Ishikawa (cell line): ENCODE results near the gene ANAPC13.

Source experiments
- CEBPB ChIP-seq: IDR thresholded peaks from 2 replicates; pipeline ENCODE4 v1.6.1; 2012
- CREB1 ChIP-seq: IDR thresholded peaks from 2 replicates; pipeline ENCODE4 v1.6.1; 2012; ENCODE audit warnings: low read depth
- EGR1 ChIP-seq: IDR thresholded peaks from 2 replicates; pipeline ENCODE4 v1.6.1; 2012
- EP300 ChIP-seq: IDR thresholded peaks from 2 replicates; pipeline ENCODE4 v1.6.1; 2012; ENCODE audit warnings: borderline replicate concordance
- FOXM1 ChIP-seq: IDR thresholded peaks from 2 replicates; pipeline ENCODE4 v1.6.1; 2012; ENCODE audit warnings: low read depth, borderline replicate concordance
- MAX ChIP-seq: IDR thresholded peaks from 2 replicates; pipeline ENCODE4 v1.6.1; 2012
- NFIC ChIP-seq: IDR thresholded peaks from 2 replicates; pipeline ENCODE4 v1.6.1; 2012
- RAD21 ChIP-seq: IDR thresholded peaks from 2 replicates; pipeline ENCODE4 v1.6.1; 2012; ENCODE audit warnings: low read depth
- TAF1 ChIP-seq: IDR thresholded peaks from 2 replicates; pipeline ENCODE4 v1.6.1; 2012; ENCODE audit warnings: low read depth, mild to moderate bottlenecking
- TCF12 ChIP-seq: IDR thresholded peaks from 2 replicates; pipeline ENCODE4 v1.6.1; 2012; ENCODE audit warnings: low read depth
- TEAD4 ChIP-seq: IDR thresholded peaks from 2 replicates; pipeline ENCODE4 v1.6.1; 2012
- YY1 ChIP-seq: IDR thresholded peaks from 2 replicates; pipeline ENCODE4 v1.6.1; 2012; ENCODE audit warnings: low read depth
- ZBTB7A ChIP-seq: IDR thresholded peaks from 2 replicates; pipeline ENCODE4 v1.6.1; 2012; ENCODE audit warnings: low read depth
- TF ChIP-seq, protein P1 (sequence below): IDR thresholded peaks from 2 replicates; pipeline ENCODE4 v1.6.1; 2012
- TF ChIP-seq, protein P2 (sequence below): IDR thresholded peaks from 2 replicates; pipeline ENCODE4 v1.6.1; 2012; ENCODE audit warnings: low read depth, mild to moderate bottlenecking

The ANAPC13 gene

DNA sequence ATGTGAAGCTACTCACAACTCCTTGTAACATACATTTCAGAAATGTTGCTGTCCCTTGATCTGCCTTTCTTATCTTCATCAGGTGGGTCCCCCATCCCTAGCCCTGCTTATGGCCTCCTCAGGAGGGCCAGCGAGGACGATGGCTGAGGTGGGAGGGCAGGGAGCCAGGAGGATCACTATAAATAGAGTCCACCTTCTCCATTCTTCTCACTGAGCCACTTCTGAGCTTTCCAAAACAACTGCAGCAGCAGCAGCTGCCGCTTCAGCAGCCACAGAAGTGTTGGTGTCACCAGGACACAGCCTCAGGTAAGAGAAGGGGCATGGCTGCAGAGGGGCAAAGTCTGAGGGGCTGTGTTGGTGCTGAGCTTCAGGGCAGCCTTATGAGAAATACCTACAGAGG lies 53.5 kb downstream of the ANAPC13 start:
- no peak for TF ChIP-seq EP300
- no peak for TF ChIP-seq NFIC
- TF ChIP-seq YY1: no peak

DNA sequence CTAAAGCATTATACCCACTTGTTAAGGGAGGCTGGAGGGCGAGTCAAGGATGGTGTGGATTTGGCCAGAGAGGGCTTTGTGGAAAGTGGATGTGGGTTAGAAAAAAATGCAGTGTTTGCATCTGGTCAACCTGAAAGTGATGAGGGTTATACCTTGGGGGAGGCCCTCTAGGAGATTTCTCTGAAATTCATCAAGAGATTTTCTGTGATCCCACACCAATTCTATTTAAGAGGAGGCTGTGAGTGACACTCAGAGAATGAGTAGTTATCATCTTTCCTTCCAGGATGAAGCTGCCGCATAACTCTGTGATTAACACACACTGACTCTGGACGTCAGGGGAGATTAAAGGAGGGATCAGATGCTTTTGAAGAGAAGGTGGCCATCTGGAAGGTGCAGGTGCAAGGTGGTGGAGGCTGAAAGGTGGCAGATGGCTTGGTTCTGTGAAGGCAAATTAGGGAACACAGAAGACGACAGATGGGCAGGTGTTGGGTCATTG lies 54.8 kb downstream of the ANAPC13 start:
- TF ChIP-seq, protein P1, sequence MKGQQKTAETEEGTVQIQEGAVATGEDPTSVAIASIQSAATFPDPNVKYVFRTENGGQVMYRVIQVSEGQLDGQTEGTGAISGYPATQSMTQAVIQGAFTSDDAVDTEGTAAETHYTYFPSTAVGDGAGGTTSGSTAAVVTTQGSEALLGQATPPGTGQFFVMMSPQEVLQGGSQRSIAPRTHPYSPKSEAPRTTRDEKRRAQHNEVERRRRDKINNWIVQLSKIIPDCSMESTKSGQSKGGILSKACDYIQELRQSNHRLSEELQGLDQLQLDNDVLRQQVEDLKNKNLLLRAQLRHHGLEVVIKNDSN: no peak
- TF ChIP-seq TEAD4 (no peak), CREB1 (no peak), ZBTB7A (no peak), FOXM1 (no peak), TAF1 (no peak), TCF12 (no peak), MAX (no peak), YY1 (no peak), EGR1 (no peak), RAD21 (no peak), NFIC (no peak), EP300 (no peak), CEBPB (no peak)
- TF ChIP-seq, protein P2, sequence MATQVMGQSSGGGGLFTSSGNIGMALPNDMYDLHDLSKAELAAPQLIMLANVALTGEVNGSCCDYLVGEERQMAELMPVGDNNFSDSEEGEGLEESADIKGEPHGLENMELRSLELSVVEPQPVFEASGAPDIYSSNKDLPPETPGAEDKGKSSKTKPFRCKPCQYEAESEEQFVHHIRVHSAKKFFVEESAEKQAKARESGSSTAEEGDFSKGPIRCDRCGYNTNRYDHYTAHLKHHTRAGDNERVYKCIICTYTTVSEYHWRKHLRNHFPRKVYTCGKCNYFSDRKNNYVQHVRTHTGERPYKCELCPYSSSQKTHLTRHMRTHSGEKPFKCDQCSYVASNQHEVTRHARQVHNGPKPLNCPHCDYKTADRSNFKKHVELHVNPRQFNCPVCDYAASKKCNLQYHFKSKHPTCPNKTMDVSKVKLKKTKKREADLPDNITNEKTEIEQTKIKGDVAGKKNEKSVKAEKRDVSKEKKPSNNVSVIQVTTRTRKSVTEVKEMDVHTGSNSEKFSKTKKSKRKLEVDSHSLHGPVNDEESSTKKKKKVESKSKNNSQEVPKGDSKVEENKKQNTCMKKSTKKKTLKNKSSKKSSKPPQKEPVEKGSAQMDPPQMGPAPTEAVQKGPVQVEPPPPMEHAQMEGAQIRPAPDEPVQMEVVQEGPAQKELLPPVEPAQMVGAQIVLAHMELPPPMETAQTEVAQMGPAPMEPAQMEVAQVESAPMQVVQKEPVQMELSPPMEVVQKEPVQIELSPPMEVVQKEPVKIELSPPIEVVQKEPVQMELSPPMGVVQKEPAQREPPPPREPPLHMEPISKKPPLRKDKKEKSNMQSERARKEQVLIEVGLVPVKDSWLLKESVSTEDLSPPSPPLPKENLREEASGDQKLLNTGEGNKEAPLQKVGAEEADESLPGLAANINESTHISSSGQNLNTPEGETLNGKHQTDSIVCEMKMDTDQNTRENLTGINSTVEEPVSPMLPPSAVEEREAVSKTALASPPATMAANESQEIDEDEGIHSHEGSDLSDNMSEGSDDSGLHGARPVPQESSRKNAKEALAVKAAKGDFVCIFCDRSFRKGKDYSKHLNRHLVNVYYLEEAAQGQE: no peak

DNA sequence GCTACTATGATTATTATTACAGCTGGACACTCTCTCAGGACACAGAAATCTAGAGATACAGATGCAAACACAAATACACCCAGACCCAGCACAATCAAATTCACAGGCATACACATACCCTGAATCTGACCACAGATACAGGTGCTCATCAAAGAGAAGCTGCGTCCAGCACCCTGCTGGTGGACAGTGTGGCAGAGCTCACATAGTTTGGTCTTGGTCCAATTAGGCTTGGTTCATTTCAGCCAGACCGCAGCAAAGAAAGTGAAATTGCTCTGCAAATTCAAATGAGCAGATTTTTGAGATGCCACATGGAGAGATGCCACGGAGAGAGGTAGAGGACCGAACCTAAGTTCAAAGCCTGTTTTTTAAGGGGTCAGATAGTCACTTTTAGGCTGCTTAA lies 55.6 kb downstream of the ANAPC13 start:
- TF ChIP-seq EP300 (no peak), YY1 (no peak), TAF1 (no peak), FOXM1 (no peak), EGR1 (no peak), TEAD4 (no peak), NFIC (no peak), MAX (no peak), RAD21 (no peak), CREB1 (no peak), TCF12 (no peak), ZBTB7A (no peak), CEBPB (no peak)
- TF ChIP-seq, protein P1: no peak
- TF ChIP-seq, protein P2: no peak

- TF ChIP-seq CREB1 (no peak), RAD21 (no peak), MAX (no peak), TCF12 (no peak), YY1 (no peak), TAF1 (no peak), CEBPB (no peak), EP300 (no peak), NFIC (no peak), EGR1 (no peak), ZBTB7A (no peak), TEAD4 (no peak), FOXM1 (no peak)
- TF ChIP-seq, protein P2: no peak
- TF ChIP-seq, protein P1: no peak
Measured at GRCh38 chr3:134428401-134428800, 57.4 kb downstream of the ANAPC13 start.
